ENCODE results near the gene MYO9B.

MYO9B gene

GRCh38 chr19:17244618-17245534 lies 169.3 kb downstream of the MYO9B start:
- no peak for DNase-seq

DNA sequence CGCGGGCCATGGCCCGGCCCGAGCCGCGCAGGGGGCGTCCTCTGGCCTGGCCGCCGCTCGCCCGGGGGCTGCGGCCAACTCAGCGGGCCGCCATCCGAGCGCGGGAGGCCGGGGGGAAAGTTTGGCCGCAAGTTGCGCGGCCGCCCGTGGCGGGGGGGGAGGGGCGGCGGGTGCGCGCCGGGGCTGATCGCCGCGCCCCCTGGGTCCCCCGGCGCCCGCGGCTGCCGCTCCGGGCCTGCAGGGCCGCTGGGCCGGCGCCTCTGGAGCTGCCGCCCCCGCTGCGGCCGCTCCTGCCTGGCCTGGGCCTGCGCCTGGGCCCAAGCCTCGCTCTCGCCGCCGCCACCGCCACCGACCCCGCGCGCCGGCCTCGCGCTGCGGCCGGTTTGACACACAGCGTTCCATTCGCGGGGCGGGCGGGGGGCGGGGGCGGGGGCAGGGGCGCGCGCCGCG lies 170.0 kb downstream of the MYO9B start, which contains the start of gene NR2F6:
Gene NR2F6, minus strand, starts transcription at position 385 of the 450 bp plus-strand sequence. CDS start 699 bp downstream, outside the sequence.
- no peak for DNase-seq

DNA sequence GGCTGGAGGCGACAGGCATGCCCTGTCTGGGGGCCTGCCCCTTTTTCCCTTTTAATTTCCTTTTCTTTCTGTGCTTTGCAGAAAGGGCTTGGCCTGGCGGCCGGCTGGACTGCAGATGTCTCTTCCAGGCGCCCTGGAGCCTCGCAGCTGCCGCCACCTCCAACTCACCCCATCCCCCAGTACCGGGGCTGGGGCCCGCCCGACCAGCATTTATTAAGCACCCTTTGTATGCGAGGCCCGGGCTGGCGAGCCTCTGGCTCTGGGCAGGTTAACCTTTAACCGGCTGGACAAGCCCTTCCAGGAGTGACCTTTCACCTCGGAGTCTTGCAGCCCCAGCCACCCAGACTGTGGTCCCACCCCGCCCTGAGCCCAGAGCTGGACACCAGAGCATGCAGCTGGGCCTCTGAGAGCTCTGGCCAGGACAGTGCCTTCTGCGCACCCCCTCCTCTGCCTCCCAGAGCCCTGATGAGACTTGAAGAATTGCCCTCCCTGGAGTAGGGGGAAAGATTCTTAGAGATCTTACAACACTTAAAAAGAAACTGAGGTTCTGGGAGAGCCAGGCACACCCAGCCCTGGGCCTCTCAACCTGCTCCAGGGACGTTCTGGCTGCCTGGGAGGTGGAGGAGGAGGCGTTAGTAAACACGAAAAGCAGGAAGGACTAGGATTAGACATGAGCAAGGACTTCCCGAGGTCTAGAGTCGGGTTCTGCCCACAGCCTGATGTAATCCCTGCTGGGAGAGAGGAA lies 171.3 kb downstream of the MYO9B start:
- DNase-seq, result no peak

GRCh38 chr19:17248011-17248776 lies 172.6 kb downstream of the MYO9B start:
- no peak for DNase-seq

DNA sequence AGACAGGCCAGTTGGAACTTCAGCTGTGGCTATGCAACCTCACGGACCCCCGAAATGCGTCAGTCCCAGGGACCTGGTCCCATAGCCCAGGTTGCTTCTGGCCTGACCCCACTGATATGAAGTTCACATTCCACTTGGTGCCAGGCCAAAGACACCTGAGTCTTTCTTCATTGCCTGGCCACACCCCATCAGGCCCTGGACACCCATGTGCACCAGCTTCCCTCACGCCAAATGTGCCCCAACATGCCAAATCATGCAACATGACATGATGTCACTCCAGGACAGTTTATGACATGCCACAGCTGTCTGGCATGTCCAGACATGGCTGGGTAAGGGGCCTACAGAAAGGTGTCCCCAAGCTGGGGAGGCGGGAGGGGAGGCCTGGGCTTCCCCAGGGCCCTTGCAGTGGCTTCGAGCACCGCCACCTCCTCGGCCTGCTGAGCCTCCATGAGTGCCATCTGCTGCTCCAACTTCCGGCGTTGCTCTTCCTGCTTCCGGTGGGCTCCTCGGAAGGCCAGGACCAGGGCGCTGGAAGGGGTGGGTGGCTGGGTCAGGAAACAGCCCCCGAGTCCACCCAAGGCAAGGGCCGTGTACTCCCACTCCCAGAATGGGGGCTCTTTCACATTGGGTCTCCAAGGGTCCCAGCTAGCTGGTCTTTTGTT lies 174.4 kb downstream of the MYO9B start:
- no peak for DNase-seq

DNA sequence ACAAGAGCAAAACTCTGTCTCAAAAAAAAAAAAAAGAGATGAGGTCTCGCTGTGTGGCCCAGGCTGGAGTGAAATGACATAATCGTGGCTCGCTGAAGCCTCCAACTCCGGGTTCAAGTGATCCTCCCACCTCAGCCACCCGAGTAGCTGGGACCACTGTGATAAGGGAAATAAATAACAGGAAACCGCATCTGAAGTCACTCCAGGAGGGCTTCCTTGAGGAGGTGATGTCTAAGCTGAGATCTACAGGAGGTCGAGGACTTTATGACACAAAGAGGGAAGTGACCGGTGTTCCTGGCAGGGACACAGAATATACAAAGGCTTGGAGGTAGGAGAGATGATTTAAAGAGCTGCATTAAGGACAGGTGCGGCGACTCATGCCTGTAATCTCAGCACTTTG lies 179.1 kb downstream of the MYO9B start:
- no peak for DNase-seq

GRCh38 chr19:17255150-17255621 lies 179.6 kb downstream of the MYO9B start:
- DNase-seq, result no peak

DNA sequence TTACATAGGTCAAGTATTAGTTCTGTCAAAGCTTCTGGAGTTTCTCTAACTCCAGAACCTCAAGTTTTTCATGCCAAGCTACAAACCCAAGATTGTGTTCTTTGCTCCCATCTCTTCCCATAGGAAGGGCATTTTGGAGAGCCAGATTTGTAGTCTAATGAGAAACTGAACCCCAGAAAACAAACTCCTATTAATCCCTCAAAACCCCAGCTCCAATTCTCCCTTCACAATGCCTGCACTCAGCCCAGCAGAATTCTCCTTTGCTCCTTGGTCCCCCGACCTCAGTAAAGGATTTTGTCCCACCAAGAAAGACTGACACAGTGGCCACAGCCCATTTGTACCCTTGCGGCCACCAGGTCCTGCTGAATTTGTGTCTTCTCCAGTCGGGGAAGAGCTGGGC lies 180.6 kb downstream of the MYO9B start:
- no peak for DNase-seq

DNA sequence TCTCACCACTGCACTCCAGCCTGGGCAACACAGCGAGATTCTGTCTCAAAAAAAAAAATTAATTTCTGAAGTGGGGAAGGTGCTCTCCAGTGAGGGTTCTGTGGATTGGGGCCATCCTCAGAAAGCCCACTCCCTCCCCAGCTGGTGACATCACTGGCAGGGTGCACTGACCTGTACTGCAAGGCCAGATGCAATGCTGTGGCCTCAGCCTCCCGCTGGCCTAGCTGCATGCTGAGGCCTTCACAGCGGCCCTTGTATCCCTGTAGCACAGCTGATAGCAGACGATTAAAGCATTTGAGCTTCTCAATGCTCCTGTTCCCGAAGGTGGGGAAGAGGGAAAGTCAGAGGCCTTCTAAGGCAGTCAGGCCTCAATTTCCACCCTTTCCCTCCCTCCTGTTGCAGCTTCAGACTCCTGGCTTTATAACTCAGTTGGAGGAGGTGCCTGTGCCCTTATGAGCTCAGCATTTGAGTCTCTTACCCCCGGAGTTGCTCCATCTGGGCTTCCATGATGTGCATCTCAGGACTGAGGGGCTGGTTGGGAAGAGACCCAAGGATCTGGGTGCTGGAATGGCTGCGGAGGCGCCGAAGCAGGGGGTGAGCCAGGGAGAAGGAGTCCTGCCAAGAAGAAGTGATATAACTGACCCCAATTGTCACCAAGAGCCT lies 183.7 kb downstream of the MYO9B start:
- DNase-seq, result no peak

- DNase-seq, result no peak
Observed at GRCh38 chr19:17259934-17260333, 184.4 kb downstream of the MYO9B start.

GRCh38 chr19:17260842-17261325 lies 185.3 kb downstream of the MYO9B start:
- peak; percentile 95 for DNase-seq

DNA sequence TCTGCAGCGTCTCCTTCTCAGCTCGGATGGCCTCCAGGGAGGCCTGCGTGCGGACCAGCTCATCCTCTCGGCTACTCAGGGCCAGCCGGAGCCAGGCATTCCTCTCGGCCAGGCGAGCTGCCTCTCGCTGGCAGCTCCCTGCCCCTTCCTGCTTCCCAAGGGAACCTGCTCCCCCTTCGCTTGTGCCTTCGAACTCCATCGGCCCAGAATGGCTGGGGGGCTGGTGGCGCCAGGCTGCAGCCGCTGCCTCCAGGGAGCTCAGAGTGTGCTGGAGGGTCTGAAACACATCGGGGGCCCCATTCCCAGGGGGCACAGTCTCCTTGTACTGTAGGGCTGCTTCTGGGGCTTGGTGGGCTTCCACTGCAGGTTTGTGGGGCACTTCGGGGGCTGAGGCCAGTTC lies 187.0 kb downstream of the MYO9B start:
- no peak for DNase-seq

Measured in activated CD4-positive, alpha-beta T cell treated with anti-CD3 and anti-CD28 coated beads for 48 hours (primary cell).